GM11168 (cell line): Measurements from ENCODE around the gene MSI2.

Source experiments
- in situ Hi-C: fragments of 300-500 bp; cut with MboI; formaldehyde crosslinking; loops from one replicate; pipeline ENCODE4 v1.12.0; 2022; ENCODE audit warnings: low sequenced_read_pairs; ENCODE audit not compliant: unreplicated experiment

The MSI2 gene

GRCh38 chr17:57445772-57446472 is 189.6 kb downstream of the MSI2 start:
- in situ Hi-C loops = no loop called here

- in situ Hi-C loops = no loop called here
Observed at GRCh38 chr17:57447357-57447989, 191.2 kb downstream of the MSI2 start.

GRCh38 chr17:57447990-57448758 is 191.9 kb downstream of the MSI2 start:
- in situ Hi-C loops = no loop called here

GRCh38 chr17:57448759-57449283 is 192.5 kb downstream of the MSI2 start:
- in situ Hi-C loops = no loop called here

- in situ Hi-C loops = no loop called here
Observed at GRCh38 chr17:57451191-57451590, 194.9 kb downstream of the MSI2 start.

- in situ Hi-C loops = no loop called here
Observed at GRCh38 chr17:57451643-57452042, 195.3 kb downstream of the MSI2 start.

GRCh38 chr17:57453841-57454425 is 197.6 kb downstream of the MSI2 start:
- in situ Hi-C loops = no loop called here

GRCh38 chr17:57454729-57455062 is 198.4 kb downstream of the MSI2 start:
- in situ Hi-C loops = no loop called here

- in situ Hi-C loops = no loop called here
Observed at GRCh38 chr17:57455063-57455914, 199.0 kb downstream of the MSI2 start.

GRCh38 chr17:57456622-57457021 is 200.3 kb downstream of the MSI2 start:
- in situ Hi-C loops = no loop called here

GRCh38 chr17:57457188-57457587 is 200.9 kb downstream of the MSI2 start:
- in situ Hi-C loops = no loop called here

- in situ Hi-C loops = no loop called here
Observed at GRCh38 chr17:57458718-57459285, 202.5 kb downstream of the MSI2 start.

GRCh38 chr17:57459286-57459915 is 203.1 kb downstream of the MSI2 start:
- in situ Hi-C loops = no loop called here

GRCh38 chr17:57461082-57461481 is 204.8 kb downstream of the MSI2 start:
- in situ Hi-C loops = no loop called here

- in situ Hi-C loops = no loop called here
Observed at GRCh38 chr17:57462007-57462579, 205.8 kb downstream of the MSI2 start.

GRCh38 chr17:57463103-57463885 is 207.0 kb downstream of the MSI2 start:
- in situ Hi-C loops = no loop called here

GRCh38 chr17:57464191-57464864 is 208.0 kb downstream of the MSI2 start:
- in situ Hi-C loops = no loop called here
